GM19328 (cell line): Measurements from ENCODE around the gene PEX11B.

ENCODE experiments used
- ATAC-seq: cut with Tn5 transposase; IDR thresholded peaks from one replicate; pipeline ENCODE4 v1.9.1; 2021; ENCODE audit warnings: mild to moderate bottlenecking, moderate library complexity; ENCODE audit not compliant: unreplicated experiment

The PEX11B gene, protein sequence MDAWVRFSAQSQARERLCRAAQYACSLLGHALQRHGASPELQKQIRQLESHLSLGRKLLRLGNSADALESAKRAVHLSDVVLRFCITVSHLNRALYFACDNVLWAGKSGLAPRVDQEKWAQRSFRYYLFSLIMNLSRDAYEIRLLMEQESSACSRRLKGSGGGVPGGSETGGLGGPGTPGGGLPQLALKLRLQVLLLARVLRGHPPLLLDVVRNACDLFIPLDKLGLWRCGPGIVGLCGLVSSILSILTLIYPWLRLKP

GRCh38 chr1:145918144-145918991 lies at the start of gene PEX11B:
TSS of gene PEX11B (minus strand) at chr1:145918717. CDS start at chr1:145918688, 29 bp downstream.
- peak; percentile 70 for ATAC-seq

GRCh38 chr1:145967288-145967687 lies 48.8 kb upstream of the PEX11B start:
- no peak for ATAC-seq

- ATAC-seq, result no peak
These were observed 46.7 kb upstream of the PEX11B start for GRCh38 chr1:145965119-145965744.

GRCh38 chr1:145964328-145965118 lies 46.0 kb upstream of the PEX11B start, which contains the start of the genes ANKRD34A and POLR3GL:
TSS of gene ANKRD34A (minus strand) at chr1:145964575. CDS start at chr1:145961759, 2,816 bp downstream.
TSS of gene POLR3GL (plus strand) at chr1:145964690. CDS start at chr1:145974866, 10,176 bp downstream.
- ATAC-seq, result peak; percentile 73

GRCh38 chr1:145963265-145964019 lies 44.9 kb upstream of the PEX11B start:
- no peak for ATAC-seq

DNA sequence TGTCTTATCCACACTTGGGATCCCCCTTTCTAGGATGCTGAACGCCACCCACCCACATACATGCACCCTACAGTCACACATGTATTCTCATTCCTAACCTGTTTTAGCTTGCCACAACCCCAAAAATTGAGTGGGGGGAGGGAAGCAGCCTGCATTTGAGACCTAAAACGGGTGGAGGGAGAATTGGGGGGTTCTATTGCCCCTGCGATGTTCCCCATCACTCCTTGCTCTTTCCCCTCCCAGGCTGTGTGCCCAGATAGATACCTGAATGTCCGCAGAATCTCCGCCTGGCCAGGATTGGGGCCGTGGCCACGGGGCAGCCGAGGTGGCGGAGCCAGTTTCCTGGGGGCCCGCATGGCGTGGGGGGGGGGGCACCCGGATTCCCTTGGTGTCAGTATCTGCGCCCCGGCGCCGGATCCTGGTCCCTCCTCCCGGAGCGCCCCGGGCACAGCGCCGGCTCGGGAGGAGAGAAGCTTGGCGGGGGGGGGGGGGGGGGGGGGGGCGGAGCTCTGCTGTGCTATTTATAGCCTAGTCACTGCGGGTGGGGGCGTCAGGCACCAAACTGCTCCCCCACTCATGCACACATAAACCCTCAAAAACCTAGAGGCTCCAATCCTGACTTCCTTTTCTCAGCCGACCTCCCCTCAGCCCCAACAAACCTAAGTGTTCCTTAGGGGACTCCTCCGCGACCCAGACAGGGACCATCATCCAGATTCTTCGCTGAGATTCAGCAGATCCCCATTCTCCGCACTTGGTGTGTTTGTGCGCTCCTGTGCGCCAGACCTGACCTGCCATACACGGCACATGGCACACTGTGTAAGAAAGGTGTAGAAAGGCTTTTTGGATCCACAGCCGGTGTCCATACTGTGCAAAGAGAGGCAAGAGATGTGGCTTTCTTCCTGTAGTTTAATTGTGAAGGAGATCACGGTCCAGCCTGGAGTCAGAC lies 43.9 kb upstream of the PEX11B start:
- ATAC-seq, result no peak

DNA sequence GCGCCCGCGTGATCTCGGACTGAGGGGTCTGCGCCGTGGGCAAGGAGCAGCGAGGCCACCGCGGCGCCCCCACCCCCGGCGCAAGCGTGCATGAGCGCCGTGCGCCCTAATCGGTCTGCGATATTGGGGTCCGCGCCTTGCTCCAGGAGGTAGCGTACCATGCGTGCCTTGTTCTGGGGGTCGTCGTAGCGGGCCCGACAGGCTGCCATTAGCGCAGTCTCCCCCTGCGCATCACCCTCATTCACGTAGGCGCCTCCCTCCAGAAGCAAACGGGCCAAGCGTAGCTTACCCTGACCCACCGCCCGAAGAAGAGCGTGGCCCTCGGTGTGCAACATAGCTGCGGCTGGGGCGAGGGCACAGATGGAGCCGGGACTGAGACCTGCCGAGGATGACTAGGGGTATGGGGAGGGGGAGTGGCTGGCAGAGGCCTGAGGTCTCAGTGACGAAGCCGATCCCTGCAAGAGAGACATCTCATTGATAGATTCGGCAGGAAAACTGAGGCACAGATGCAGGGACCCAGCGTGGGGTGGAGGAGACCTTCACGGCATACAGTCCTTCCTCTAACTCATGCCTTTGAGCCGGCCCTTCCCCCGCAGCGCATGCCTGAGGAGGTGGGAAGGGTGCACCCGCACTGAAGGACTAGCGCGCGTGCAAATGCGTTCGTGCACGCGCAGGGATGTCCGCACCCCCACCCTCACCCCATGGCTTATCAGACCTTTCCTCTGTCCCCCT lies 43.1 kb upstream of the PEX11B start:
- ATAC-seq, result no peak

DNA sequence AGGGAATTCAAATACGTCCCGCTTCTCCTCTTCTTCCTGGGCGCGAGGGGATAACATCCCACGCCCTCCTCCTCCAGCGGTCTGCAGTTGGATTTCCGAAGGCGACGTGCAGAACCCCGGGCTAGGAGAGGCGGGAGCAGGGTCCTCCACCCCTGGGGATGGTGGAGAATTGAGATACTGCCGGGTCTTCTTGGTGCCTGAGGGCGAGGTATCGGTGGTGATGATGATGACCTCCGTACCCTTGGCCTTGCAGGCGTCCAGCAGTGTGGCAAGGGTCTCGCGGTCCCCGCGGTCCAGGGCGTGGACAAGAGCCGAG lies 42.5 kb upstream of the PEX11B start:
- no peak for ATAC-seq

DNA sequence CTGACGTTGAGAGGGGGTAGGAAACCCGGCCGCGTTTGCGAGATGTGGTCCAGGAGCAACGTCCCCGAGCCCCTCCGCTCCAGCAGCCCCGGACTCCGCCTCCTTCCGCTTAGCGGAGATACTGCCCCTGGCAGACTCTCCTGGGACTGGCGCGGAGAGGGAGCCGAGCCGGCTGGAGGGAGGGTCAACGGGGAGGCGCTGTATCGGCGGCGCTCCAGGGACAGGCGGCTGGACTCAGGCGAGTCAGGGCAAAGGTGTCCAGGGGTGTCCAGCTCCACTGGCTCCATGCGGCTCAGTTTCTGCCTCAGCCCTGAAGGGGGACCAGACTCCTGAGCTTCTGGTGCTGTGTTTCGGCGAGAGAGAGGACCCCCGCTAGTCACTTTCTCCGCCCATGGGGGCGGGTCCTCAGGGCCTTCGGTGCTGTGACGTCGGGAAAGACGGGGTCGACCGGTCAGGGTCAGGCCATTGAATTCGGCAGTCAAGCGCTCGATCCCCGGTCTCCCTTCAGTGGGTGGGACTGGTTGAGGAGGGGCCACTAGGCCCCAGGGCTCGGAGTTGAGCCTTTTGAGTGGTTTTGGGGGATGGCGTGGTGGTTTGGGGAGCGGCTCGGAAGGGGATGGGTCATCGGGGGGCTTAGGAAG lies 42.1 kb upstream of the PEX11B start:
- ATAC-seq, result no peak

DNA sequence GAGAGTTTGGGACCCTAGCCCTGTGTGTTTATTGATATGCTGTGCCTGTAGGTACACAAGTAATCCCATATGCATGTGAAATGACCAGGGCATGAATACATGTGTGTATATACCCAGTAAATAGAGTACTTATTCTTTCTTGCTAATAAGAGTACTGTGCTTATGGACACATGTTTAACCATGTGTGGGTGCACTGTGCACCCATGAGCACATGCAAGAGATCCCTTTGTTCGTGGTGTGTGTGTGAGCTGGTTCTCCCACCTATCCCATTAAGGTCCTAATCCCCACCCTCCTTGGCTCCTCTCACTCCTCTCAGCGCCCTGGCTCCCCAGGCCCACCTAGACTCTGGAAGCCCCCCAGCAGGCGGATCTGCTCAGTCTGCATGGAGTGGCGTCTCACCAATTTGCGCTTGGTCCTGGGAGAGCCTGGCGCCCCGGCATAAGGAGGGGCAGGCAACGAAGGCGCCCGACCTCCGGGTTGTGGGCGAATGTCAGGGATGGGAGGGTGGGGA lies 41.5 kb upstream of the PEX11B start:
- ATAC-seq, result no peak

DNA sequence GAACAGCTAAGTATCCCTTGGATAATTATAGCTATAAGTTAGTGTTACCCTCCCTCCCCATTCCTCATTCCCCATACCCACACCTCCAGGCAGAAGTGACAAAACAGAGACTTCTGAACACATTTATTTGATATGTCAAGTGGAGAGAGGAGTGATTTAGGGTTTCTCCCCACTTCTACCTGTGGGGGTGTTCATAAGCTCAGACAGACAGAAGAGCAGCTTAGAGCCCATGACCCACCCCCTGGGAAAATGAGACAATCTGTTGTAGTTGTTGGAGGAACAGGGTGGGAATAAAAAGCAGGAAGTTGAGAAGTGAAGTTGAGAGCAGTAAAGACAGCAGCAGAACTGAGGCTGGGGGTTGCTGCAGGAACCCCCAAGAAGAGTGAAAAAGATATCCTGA lies 40.8 kb upstream of the PEX11B start:
- ATAC-seq, result no peak

DNA sequence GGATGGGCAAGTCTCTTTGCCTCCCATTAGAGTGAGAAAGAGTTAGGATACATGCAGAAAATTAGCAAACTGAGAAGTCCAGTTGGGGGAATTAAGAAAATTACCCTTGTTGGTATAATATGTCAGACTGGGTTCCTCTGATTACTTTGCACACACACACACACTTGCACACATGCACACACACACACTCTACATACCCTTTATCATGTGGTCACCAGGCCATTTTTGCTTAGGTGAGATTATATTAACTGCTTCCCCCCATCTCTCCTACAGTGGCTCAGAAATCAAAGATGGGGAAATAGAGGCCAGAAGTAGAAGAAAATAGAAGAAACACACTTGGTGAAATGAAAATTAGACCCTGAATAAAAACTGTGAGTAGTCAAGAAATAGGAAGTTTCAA lies 40.2 kb upstream of the PEX11B start:
- no peak for ATAC-seq

GRCh38 chr1:145957443-145958319 lies 39.2 kb upstream of the PEX11B start, which contains the start of gene LIX1L:
TSS of gene LIX1L (minus strand) at chr1:145958017. CDS start at chr1:145957927, 90 bp downstream.
- peak; percentile 86 for ATAC-seq

GRCh38 chr1:145956781-145957442 lies 38.4 kb upstream of the PEX11B start:
- no peak for ATAC-seq

DNA sequence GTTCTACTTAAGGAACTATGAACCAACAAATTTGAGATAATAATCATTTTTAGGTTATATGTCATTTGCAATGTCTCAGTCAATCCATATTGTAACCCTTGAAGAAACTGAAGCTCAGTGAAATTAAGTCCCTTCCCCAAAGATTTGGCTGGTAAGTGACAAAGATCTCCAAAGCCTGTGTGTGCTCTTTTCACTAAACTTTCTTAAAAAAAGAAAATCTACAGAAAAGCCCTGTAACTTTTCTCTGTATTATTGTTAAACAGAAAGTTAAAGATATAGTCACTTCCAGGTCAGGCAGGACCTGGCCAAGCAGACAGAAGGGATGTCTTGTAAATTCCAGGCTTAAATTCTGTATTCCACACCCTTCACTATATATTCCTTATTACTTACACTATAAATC lies 37.8 kb upstream of the PEX11B start:
- ATAC-seq, result no peak

GRCh38 chr1:145955436-145955835 lies 36.9 kb upstream of the PEX11B start:
- ATAC-seq, result no peak
